Measurements from ENCODE around the gene SAT2.

DNA sequence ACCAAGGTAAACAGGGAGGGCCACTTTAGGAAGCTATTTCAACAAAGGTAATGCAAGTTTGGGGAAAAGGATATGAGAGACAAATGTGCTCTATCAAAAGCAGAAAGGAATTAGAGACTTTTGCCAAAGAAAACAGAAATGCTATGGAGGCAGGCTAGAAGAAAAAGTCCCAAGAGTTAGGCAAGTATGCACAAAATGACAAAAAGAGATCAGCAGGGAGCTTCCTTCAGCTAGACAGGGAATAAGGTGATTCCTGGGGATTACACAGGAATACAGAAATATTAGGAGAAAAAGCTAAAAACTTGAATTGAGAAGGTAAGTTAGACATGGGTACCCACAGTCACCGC lies 15.4 kb downstream of the SAT2 start:
- TF ChIP-seq, protein P1, sequence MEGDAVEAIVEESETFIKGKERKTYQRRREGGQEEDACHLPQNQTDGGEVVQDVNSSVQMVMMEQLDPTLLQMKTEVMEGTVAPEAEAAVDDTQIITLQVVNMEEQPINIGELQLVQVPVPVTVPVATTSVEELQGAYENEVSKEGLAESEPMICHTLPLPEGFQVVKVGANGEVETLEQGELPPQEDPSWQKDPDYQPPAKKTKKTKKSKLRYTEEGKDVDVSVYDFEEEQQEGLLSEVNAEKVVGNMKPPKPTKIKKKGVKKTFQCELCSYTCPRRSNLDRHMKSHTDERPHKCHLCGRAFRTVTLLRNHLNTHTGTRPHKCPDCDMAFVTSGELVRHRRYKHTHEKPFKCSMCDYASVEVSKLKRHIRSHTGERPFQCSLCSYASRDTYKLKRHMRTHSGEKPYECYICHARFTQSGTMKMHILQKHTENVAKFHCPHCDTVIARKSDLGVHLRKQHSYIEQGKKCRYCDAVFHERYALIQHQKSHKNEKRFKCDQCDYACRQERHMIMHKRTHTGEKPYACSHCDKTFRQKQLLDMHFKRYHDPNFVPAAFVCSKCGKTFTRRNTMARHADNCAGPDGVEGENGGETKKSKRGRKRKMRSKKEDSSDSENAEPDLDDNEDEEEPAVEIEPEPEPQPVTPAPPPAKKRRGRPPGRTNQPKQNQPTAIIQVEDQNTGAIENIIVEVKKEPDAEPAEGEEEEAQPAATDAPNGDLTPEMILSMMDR (IDR thresholded peaks at IDR 0.05) = no peak
- no peak for TF ChIP-seq EZH2phosphoT487 (IDR thresholded peaks at IDR 0.05)

All from neural progenitor cell (in vitro differentiated cells).